ENCODE measurements around the gene RAMACL. TPM values are rescaled to one million over a fixed set of nuclear protein-coding genes. Genes with fewer than 3 reads are reported as not detected.

Gene RAMACL
- total RNA-seq, 1 experiment from 2014 or later, result 0.13 TPM

DNA sequence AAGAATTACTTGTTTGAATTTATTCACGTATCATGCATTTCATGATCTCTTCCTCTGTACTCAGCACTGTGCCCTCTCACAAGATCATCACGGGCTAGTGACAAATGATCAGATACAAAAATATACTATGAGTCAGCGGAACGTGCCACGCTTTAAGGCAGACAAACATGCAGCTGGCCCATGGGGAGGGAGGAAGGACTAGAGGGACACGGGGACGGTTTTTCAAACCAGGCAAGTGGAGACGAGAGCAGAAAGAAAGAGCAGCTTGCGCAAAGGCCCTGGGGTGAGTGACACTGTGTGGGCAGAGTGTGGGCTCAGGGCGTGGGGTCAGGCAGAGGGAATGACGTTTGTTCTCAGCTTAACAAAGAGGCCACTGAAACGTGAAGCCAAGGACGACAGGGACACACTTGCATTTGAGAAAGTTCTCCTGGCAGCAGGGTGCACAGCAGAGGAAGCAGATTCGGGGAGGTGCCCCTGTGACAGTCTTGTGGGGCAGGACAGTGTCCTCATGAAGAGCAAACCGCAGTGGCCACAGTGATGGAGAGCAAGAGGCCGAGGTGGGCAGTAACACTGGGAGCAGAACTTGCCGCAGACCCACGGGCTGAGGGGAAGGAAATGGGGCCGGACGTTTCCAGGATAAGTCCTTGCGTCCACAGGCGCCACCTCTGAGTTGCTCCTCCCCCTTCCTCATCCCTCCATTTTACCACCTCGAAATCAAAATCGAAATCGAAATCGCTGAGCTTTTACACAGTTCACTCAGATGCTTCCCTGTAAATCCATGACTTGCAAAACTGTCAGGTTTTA lies 47.5 kb upstream of the RAMACL start:
- POLR2A ChIA-PET, result no interaction called here
- CTCF ChIA-PET, result no interaction called here
- Histone ChIP-seq H3K27me3 (ENCODE audit: control insufficient read depth, insufficient read depth, low read length) (peaks cover 14% of the 10 kb centered on the region), H3K27ac (ENCODE audit: low read length) (no peak overlapping the region), H3K4me3 (ENCODE audit: low read depth in 2 of 2, low read length in 2 of 2) (no peak overlapping the region), H3K9me3 (ENCODE audit: control insufficient read depth, insufficient read depth, low read depth, low read length) (no peaks in the 10 kb centered on the region), H3K36me3 (ENCODE audit: control insufficient read depth, insufficient read depth, low read length) (no peaks in the 10 kb centered on the region), H3K4me1 (ENCODE audit: control insufficient read depth, insufficient read depth, low read length) (no peaks in the 10 kb centered on the region)
- DNase-seq (ENCODE audit: low read depth, low spot score) (no peak), ATAC-seq (no peak)
- intact Hi-C loops (cut with micrococcal nuclease; ENCODE audit: unreplicated experiment) (no loop called here), in situ Hi-C loops (cut with HindIII; ENCODE audit: low pct_unique_long_range_greater_than_20kb, low sequenced_read_pairs) (no loop called here)
- no TSS peak for BruUV-seq (replicated peaks)
- no peak for TF ChIP-seq SIN3A (IDR thresholded peaks at IDR 0.05; ENCODE audit: borderline replicate concordance, insufficient read depth, low read depth, low read length)
- no peak for TF ChIP-seq POLR2AphosphoS5 (IDR thresholded peaks at IDR 0.05; ENCODE audit: low read depth, low read length)
- TF ChIP-seq, protein P1, sequence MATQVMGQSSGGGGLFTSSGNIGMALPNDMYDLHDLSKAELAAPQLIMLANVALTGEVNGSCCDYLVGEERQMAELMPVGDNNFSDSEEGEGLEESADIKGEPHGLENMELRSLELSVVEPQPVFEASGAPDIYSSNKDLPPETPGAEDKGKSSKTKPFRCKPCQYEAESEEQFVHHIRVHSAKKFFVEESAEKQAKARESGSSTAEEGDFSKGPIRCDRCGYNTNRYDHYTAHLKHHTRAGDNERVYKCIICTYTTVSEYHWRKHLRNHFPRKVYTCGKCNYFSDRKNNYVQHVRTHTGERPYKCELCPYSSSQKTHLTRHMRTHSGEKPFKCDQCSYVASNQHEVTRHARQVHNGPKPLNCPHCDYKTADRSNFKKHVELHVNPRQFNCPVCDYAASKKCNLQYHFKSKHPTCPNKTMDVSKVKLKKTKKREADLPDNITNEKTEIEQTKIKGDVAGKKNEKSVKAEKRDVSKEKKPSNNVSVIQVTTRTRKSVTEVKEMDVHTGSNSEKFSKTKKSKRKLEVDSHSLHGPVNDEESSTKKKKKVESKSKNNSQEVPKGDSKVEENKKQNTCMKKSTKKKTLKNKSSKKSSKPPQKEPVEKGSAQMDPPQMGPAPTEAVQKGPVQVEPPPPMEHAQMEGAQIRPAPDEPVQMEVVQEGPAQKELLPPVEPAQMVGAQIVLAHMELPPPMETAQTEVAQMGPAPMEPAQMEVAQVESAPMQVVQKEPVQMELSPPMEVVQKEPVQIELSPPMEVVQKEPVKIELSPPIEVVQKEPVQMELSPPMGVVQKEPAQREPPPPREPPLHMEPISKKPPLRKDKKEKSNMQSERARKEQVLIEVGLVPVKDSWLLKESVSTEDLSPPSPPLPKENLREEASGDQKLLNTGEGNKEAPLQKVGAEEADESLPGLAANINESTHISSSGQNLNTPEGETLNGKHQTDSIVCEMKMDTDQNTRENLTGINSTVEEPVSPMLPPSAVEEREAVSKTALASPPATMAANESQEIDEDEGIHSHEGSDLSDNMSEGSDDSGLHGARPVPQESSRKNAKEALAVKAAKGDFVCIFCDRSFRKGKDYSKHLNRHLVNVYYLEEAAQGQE (IDR thresholded peaks at IDR 0.05; ENCODE audit: insufficient read depth in 1 of 2, low read depth in 2 of 2, low read length in 1 of 2), result no peak
- no peak for TF ChIP-seq TCF7L2 (IDR thresholded peaks at IDR 0.05; ENCODE audit: low read depth, low read length)
- TF ChIP-seq, protein P2, sequence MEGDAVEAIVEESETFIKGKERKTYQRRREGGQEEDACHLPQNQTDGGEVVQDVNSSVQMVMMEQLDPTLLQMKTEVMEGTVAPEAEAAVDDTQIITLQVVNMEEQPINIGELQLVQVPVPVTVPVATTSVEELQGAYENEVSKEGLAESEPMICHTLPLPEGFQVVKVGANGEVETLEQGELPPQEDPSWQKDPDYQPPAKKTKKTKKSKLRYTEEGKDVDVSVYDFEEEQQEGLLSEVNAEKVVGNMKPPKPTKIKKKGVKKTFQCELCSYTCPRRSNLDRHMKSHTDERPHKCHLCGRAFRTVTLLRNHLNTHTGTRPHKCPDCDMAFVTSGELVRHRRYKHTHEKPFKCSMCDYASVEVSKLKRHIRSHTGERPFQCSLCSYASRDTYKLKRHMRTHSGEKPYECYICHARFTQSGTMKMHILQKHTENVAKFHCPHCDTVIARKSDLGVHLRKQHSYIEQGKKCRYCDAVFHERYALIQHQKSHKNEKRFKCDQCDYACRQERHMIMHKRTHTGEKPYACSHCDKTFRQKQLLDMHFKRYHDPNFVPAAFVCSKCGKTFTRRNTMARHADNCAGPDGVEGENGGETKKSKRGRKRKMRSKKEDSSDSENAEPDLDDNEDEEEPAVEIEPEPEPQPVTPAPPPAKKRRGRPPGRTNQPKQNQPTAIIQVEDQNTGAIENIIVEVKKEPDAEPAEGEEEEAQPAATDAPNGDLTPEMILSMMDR (IDR thresholded peaks at IDR 0.05), result no peak

DNA sequence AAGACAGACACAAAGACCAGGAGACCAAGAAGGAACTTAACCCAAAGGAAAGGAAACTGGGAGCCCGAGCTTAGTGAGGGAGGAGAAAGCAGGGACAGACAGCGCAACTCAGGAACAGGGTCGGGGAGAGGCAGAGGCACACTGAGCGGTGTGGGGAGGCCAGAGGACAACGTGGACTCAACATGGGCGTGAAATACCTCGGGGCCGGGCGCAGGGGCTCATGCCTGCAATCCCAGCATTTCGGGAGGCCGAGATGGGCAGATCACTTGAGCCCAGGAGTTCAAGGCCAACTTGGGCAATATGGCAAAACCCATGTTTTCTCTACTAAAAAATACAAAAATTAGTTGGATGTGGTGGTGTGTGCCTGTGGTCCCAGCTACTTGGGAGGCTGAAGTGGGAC lies 46.3 kb upstream of the RAMACL start:
- no TSS peak for BruUV-seq (replicated peaks)
- TF ChIP-seq POLR2AphosphoS5 (IDR thresholded peaks at IDR 0.05; ENCODE audit: low read depth, low read length), result no peak
- TF ChIP-seq, protein P2 (IDR thresholded peaks at IDR 0.05), result no peak
- TF ChIP-seq, protein P1 (IDR thresholded peaks at IDR 0.05; ENCODE audit: insufficient read depth in 1 of 2, low read depth in 2 of 2, low read length in 1 of 2), result no peak
- no peak for TF ChIP-seq TCF7L2 (IDR thresholded peaks at IDR 0.05; ENCODE audit: low read depth, low read length)
- no peak for TF ChIP-seq SIN3A (IDR thresholded peaks at IDR 0.05; ENCODE audit: borderline replicate concordance, insufficient read depth, low read depth, low read length)
- no peak overlapping the region for H3K4me3 ChIP-seq (ENCODE audit: low read depth in 2 of 2, low read length in 2 of 2)
- intact Hi-C loops (cut with micrococcal nuclease; ENCODE audit: unreplicated experiment) (no loop called here), in situ Hi-C loops (cut with HindIII; ENCODE audit: low pct_unique_long_range_greater_than_20kb, low sequenced_read_pairs) (no loop called here)
- no peaks in the 10 kb centered on the region for H3K9me3 ChIP-seq (ENCODE audit: control insufficient read depth, insufficient read depth, low read depth, low read length)
- DNase-seq (ENCODE audit: low read depth, low spot score) (no peak), ATAC-seq (no peak)
- ChIA-PET POLR2A (no interaction called here), CTCF (no interaction called here)
- H3K4me1 ChIP-seq (ENCODE audit: control insufficient read depth, insufficient read depth, low read length), result peaks cover 5% of the 10 kb centered on the region
- H3K27me3 ChIP-seq (ENCODE audit: control insufficient read depth, insufficient read depth, low read length), result peaks cover 23% of the 10 kb centered on the region
- H3K36me3 ChIP-seq (ENCODE audit: control insufficient read depth, insufficient read depth, low read length), result no peaks in the 10 kb centered on the region
- H3K27ac ChIP-seq (ENCODE audit: low read length), result no peak overlapping the region
